ENCODE measurements around the gene MUTYH. TPM values are rescaled to one million over a fixed set of nuclear protein-coding genes. Genes with fewer than 3 reads are reported as not detected.

The MUTYH gene
- total and polyA plus RNA-seq, 7 donors, result 15.7 to 24.6 (median 22.4) TPM

GRCh38 chr1:45340816-45341466 lies 701 bp upstream of the MUTYH start:
- 13 to 27% methylated on average over 6 of the region's 6 CpGs for WGBS, 2 donors
- no peak for TF ChIP-seq POLR2A (IDR thresholded peaks at IDR 0.05)
- no peak for TF ChIP-seq POLR2AphosphoS5 (IDR thresholded peaks at IDR 0.05)
- no peak for TF ChIP-seq EP300 (IDR thresholded peaks at IDR 0.05)
- no peak for TF ChIP-seq CTCF (IDR thresholded peaks at IDR 0.05)
- intact Hi-C loops (cut with DNase I), result loop anchor here (1.0 to 5.0 kb wide), 3 partner anchors 37 to 328 kb away; partner anchors contain the start of genes TESK2 and UROD

GRCh38 chr1:45337630-45338325 lies 2.5 kb downstream of the MUTYH start:
- 76 to 91% methylated on average over 3 of the region's 3 CpGs for WGBS, 2 donors
- H3K4me1 ChIP-seq, result peaks cover 0 to 30% (median 28%) of the 10 kb centered on the region in 4 donors
- TF ChIP-seq POLR2AphosphoS5 (IDR thresholded peaks at IDR 0.05) (no peak), POLR2A (IDR thresholded peaks at IDR 0.05) (no peak), CTCF (IDR thresholded peaks at IDR 0.05) (no peak), EP300 (IDR thresholded peaks at IDR 0.05) (no peak)
- H3K36me3 ChIP-seq, result peaks cover 14 to 31% (median 16%) of the 10 kb centered on the region in 4 donors
- intact Hi-C loops (cut with DNase I), result loop anchor here (5.0 kb wide), 1 partner anchor 465 kb away; the partner anchor contains the start of gene MAST2
- H3K27ac ChIP-seq, result no peak overlapping the region
- no peaks in the 10 kb centered on the region for H3K9me3 ChIP-seq
- H3K27me3 ChIP-seq, result no peaks in the 10 kb centered on the region
- DNase-seq, result no peak
- no peak overlapping the region for H3K4me3 ChIP-seq

More at GRCh38 chr1:45340816-45341466, 701 bp upstream of the MUTYH start:
- no peaks in the 10 kb centered on the region for H3K27me3 ChIP-seq
- peak overlapping the region; percentile 67 to 88 (median 76) for H3K4me3 ChIP-seq
- H3K9me3 ChIP-seq, result no peaks in the 10 kb centered on the region
- H3K36me3 ChIP-seq, result peaks cover 23 to 42% (median 30%) of the 10 kb centered on the region in 4 donors
- peak overlapping the region; percentile 92 to 98 (median 96) for H3K27ac ChIP-seq
- DNase-seq, result no peak
- peaks cover 0 to 30% (median 28%) of the 10 kb centered on the region in 4 donors for H3K4me1 ChIP-seq

- Histone ChIP-seq H3K9me3 (no peaks in the 10 kb centered on the region), H3K27ac (no peak overlapping the region), H3K4me3 (no peak overlapping the region), H3K4me1 (peaks cover 0 to 14% (median 11%) of the 10 kb centered on the region in 4 donors), H3K27me3 (no peaks in the 10 kb centered on the region), H3K36me3 (peaks cover 11 to 38% (median 23%) of the 10 kb centered on the region in 4 donors)
- intact Hi-C loops (cut with DNase I), result loop anchor here (5.0 kb wide), 1 partner anchor 466 kb away; the partner anchor contains the start of gene MAST2
- 19 to 65% methylated on average over 4 of the region's 4 CpGs for WGBS, 2 donors
- DNase-seq, result no peak
- TF ChIP-seq EP300 (IDR thresholded peaks at IDR 0.05) (no peak), POLR2A (IDR thresholded peaks at IDR 0.05) (no peak), CTCF (IDR thresholded peaks at IDR 0.05) (no peak), POLR2AphosphoS5 (IDR thresholded peaks at IDR 0.05) (no peak)
These were observed 4.3 kb downstream of the MUTYH start for GRCh38 chr1:45335855-45336324.

- DNase-seq, result no peak
- no peak overlapping the region for H3K4me3 ChIP-seq
- peaks cover 0 to 8% (median 7%) of the 10 kb centered on the region in 4 donors for H3K4me1 ChIP-seq
- H3K27ac ChIP-seq, result no peak overlapping the region
- intact Hi-C loops (cut with DNase I), result loop anchor here (5.0 kb wide), 1 partner anchor 468 kb away; the partner anchor contains the start of gene MAST2
- TF ChIP-seq POLR2A (IDR thresholded peaks at IDR 0.05) (no peak), POLR2AphosphoS5 (IDR thresholded peaks at IDR 0.05) (no peak), EP300 (IDR thresholded peaks at IDR 0.05) (no peak), CTCF (IDR thresholded peaks at IDR 0.05) (no peak)
- 70 to 75% methylated on average over 9 of the region's 9 CpGs for WGBS, 2 donors
- no peaks in the 10 kb centered on the region for H3K9me3 ChIP-seq
- no peaks in the 10 kb centered on the region for H3K27me3 ChIP-seq
- peaks cover 11 to 51% (median 25%) of the 10 kb centered on the region in 4 donors for H3K36me3 ChIP-seq
These were observed 5.7 kb downstream of the MUTYH start for GRCh38 chr1:45334308-45335245.
